ENCODE measurements around the gene NTM. TPM values are rescaled to one million over a fixed set of nuclear protein-coding genes. Genes with fewer than 3 reads are reported as not detected.

Gene NTM
- total and polyA plus RNA-seq, 2 donors from 2014 or later: 0.92 to 10.3 TPM

DNA sequence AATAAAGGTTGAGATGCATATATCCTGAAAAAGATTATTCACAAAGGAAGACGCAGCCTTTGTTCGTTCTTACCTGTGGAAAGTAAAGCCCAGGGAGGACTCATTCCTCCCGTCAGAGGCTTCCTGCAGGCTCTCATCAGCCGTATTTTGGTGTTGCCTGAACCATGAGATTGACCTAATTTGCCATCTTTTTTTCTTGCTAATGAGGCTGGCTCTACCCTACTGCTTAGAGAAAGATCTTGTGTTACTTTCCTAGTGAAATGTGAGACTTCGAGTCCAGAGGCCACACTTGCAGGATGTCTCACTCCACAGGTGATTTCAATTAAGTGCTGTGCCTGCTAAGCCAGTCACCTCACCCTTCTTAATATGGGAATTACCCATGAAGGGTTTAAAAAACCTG is 269.9 kb downstream of the NTM start:
- FAIRE-seq: no peak
- H3K4me1 ChIP-seq (ENCODE audit: control insufficient read depth in 2 of 3, insufficient read depth in 2 of 3, low read depth in 1 of 3, low read length in 3 of 3): no peaks in the 10 kb centered on the region

DNA sequence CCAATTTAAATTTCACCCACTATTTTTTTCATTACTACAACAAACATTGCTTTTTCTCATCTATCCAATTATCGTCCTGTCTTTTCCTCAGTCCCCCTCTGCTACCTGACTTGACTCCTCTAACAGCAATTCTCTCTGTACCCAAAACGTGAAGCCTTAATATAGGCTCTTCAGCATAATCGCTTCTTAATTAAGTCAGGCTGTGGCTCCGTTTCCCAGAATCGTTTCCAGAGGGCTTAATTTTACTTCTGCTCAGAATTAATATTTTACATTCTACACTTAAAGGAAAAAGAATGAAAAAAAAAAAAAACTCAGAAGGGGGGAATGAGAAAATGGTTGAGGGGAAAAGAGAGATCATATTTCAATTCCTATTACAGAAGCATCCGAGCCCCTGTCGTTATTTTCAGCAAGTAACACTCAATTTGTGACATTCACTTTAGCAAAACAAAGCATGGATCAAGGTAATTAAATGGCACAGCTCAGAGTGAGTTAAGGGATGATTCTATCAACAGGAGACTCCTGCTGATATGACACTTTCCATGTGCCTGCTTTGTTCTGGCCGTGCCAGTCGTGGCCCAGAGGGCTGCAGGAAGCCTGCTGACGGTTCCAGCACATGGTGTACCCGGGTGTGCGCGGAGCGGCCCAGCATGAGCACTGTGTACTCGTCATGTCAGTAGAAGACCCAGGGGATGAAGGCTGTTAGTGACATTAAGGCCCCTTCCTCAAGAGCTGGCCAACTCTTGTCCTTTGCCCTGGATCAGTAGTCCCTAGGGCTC is 272.5 kb downstream of the NTM start:
- FAIRE-seq (no peak), DNase-seq (no peak)
- no peak overlapping the region for H3K27ac ChIP-seq (ENCODE audit: low read depth in 2 of 2, low read length in 2 of 2)
- intact Hi-C loops (cut with DNase I): no loop called here
- no peak overlapping the region for H3K9ac ChIP-seq (ENCODE audit: low read length in 3 of 3)
- H3K9me3 ChIP-seq (ENCODE audit: control insufficient read depth in 2 of 3, insufficient read depth in 1 of 3, low read length in 3 of 3): peaks cover 0 to 1% (median 0%) of the 10 kb centered on the region in 3 donors
- no peak overlapping the region for H3K4me3 ChIP-seq (ENCODE audit: low read length in 3 of 3)
- no peaks in the 10 kb centered on the region for H3K36me3 ChIP-seq (ENCODE audit: control insufficient read depth in 2 of 3, insufficient read depth in 3 of 3, low read length in 3 of 3)
- H3K27me3 ChIP-seq (ENCODE audit: control insufficient read depth, insufficient read depth, low read length): no peaks in the 10 kb centered on the region
- no peak for TF ChIP-seq CTCF (IDR thresholded peaks at IDR 0.05; ENCODE audit: borderline replicate concordance, extremely low read depth, insufficient read depth)
- H3K4me1 ChIP-seq (ENCODE audit: control insufficient read depth in 2 of 3, insufficient read depth in 2 of 3, low read depth in 1 of 3, low read length in 3 of 3): no peaks in the 10 kb centered on the region

More for the DNA sequence above, 269.9 kb downstream of the NTM start:
- Histone ChIP-seq H3K27me3 (ENCODE audit: control insufficient read depth, insufficient read depth, low read length) (no peaks in the 10 kb centered on the region), H3K4me3 (ENCODE audit: low read length in 3 of 3) (no peak overlapping the region), H3K27ac (ENCODE audit: low read depth in 2 of 2, low read length in 2 of 2) (no peak overlapping the region), H3K9me3 (ENCODE audit: control insufficient read depth in 2 of 3, insufficient read depth in 1 of 3, low read length in 3 of 3) (no peaks in the 10 kb centered on the region), H3K9ac (ENCODE audit: low read length in 3 of 3) (no peak overlapping the region), H3K36me3 (ENCODE audit: control insufficient read depth in 2 of 3, insufficient read depth in 3 of 3, low read length in 3 of 3) (no peaks in the 10 kb centered on the region)
- DNase-seq: peak in 2 of 5 donors; percentile 30 to 42
- no peak for TF ChIP-seq CTCF (IDR thresholded peaks at IDR 0.05; ENCODE audit: borderline replicate concordance, extremely low read depth, insufficient read depth)
- intact Hi-C loops (cut with DNase I): no loop called here

GRCh38 chr11:131644204-131644795 is 273.9 kb downstream of the NTM start:
- no peak for DNase-seq
- H3K4me1 ChIP-seq (ENCODE audit: control insufficient read depth in 2 of 3, insufficient read depth in 2 of 3, low read depth in 1 of 3, low read length in 3 of 3): no peaks in the 10 kb centered on the region
- H3K27me3 ChIP-seq (ENCODE audit: control insufficient read depth, insufficient read depth, low read length): no peaks in the 10 kb centered on the region
- H3K4me3 ChIP-seq (ENCODE audit: low read length in 3 of 3): no peak overlapping the region
- no peak for FAIRE-seq
- TF ChIP-seq CTCF (IDR thresholded peaks at IDR 0.05; ENCODE audit: borderline replicate concordance, extremely low read depth, insufficient read depth): no peak
- H3K9ac ChIP-seq (ENCODE audit: low read length in 3 of 3): no peak overlapping the region
- no peak overlapping the region for H3K27ac ChIP-seq (ENCODE audit: low read depth in 2 of 2, low read length in 2 of 2)
- H3K36me3 ChIP-seq (ENCODE audit: control insufficient read depth in 2 of 3, insufficient read depth in 3 of 3, low read length in 3 of 3): no peaks in the 10 kb centered on the region
- H3K9me3 ChIP-seq (ENCODE audit: control insufficient read depth in 2 of 3, insufficient read depth in 1 of 3, low read length in 3 of 3): peaks cover 0 to 4% (median 0%) of the 10 kb centered on the region in 3 donors
- intact Hi-C loops (cut with DNase I): no loop called here
